Skeletal muscle satellite cell (primary cell): ENCODE results near the gene PIEZO2.

Experiments
- H3K27me3 ChIP-seq: 2 replicates; pipeline ENCODE4 v1.7.0; 2013; ENCODE audit warnings: low read length; ENCODE audit not compliant: control insufficient read depth, insufficient read depth
- H3K36me3 ChIP-seq: 2 replicates; pipeline ENCODE4 v1.7.0; 2013; ENCODE audit warnings: mild to moderate bottlenecking, control low read depth, low read length; ENCODE audit not compliant: insufficient read depth
- H3K4me1 ChIP-seq: 2 replicates; pipeline ENCODE4 v1.7.0; 2013; ENCODE audit warnings: low read length; ENCODE audit not compliant: control insufficient read depth, insufficient read depth
- H3K4me2 ChIP-seq: 2 replicates; pipeline ENCODE4 v1.7.0; 2013; ENCODE audit warnings: mild to moderate bottlenecking, low read length
- H3K4me3 ChIP-seq: 2 replicates; pipeline ENCODE4 v1.7.0; 2013; ENCODE audit warnings: low read length
- H3K9ac ChIP-seq: 2 replicates; pipeline ENCODE4 v1.7.0; 2013; ENCODE audit warnings: mild to moderate bottlenecking, low read depth, low read length, moderate library complexity
- H3K9me3 ChIP-seq: replicated peaks from 2 replicates; pipeline ENCODE4 v1.7.0; 2013; ENCODE audit warnings: mild to moderate bottlenecking, control low read depth, low read length

PIEZO2 gene

GRCh38 chr18:10899481-10899880 lies 249.9 kb downstream of the PIEZO2 start:
- Histone ChIP-seq H3K9me3 (no peaks in the 10 kb centered on the region), H3K36me3 (no peaks in the 10 kb centered on the region), H3K27me3 (peaks cover 10% of the 10 kb centered on the region), H3K4me1 (no peaks in the 10 kb centered on the region), H3K4me3 (no peak overlapping the region), H3K9ac (no peak overlapping the region), H3K4me2 (no peak overlapping the region)

- H3K9me3 ChIP-seq: no peaks in the 10 kb centered on the region
- no peak overlapping the region for H3K4me2 ChIP-seq
- H3K9ac ChIP-seq: no peak overlapping the region
- no peak overlapping the region for H3K4me3 ChIP-seq
- no peaks in the 10 kb centered on the region for H3K36me3 ChIP-seq
- H3K4me1 ChIP-seq: no peaks in the 10 kb centered on the region
- peaks cover 10% of the 10 kb centered on the region for H3K27me3 ChIP-seq
Observed at GRCh38 chr18:10898417-10898974, 250.9 kb downstream of the PIEZO2 start.

GRCh38 chr18:10896851-10897250 lies 252.5 kb downstream of the PIEZO2 start:
- H3K4me1 ChIP-seq: peaks cover 2% of the 10 kb centered on the region
- H3K9ac ChIP-seq: no peak overlapping the region
- peaks cover 13% of the 10 kb centered on the region for H3K27me3 ChIP-seq
- H3K4me2 ChIP-seq: no peak overlapping the region
- no peaks in the 10 kb centered on the region for H3K36me3 ChIP-seq
- no peak overlapping the region for H3K4me3 ChIP-seq
- H3K9me3 ChIP-seq: no peaks in the 10 kb centered on the region

GRCh38 chr18:10895976-10896375 lies 253.4 kb downstream of the PIEZO2 start:
- no peak overlapping the region for H3K4me3 ChIP-seq
- no peak overlapping the region for H3K4me2 ChIP-seq
- no peaks in the 10 kb centered on the region for H3K36me3 ChIP-seq
- H3K4me1 ChIP-seq: peaks cover 2% of the 10 kb centered on the region
- H3K9me3 ChIP-seq: no peaks in the 10 kb centered on the region
- peaks cover 12% of the 10 kb centered on the region for H3K27me3 ChIP-seq
- H3K9ac ChIP-seq: no peak overlapping the region

GRCh38 chr18:10894501-10894900 lies 254.9 kb downstream of the PIEZO2 start:
- H3K36me3 ChIP-seq: no peaks in the 10 kb centered on the region
- no peak overlapping the region for H3K9ac ChIP-seq
- no peaks in the 10 kb centered on the region for H3K9me3 ChIP-seq
- no peak overlapping the region for H3K4me3 ChIP-seq
- peaks cover 5% of the 10 kb centered on the region for H3K27me3 ChIP-seq
- H3K4me1 ChIP-seq: peaks cover 2% of the 10 kb centered on the region
- no peak overlapping the region for H3K4me2 ChIP-seq

GRCh38 chr18:10893761-10894160 lies 255.6 kb downstream of the PIEZO2 start:
- H3K4me2 ChIP-seq: no peak overlapping the region
- H3K9me3 ChIP-seq: no peaks in the 10 kb centered on the region
- H3K4me3 ChIP-seq: no peak overlapping the region
- peaks cover 3% of the 10 kb centered on the region for H3K27me3 ChIP-seq
- H3K4me1 ChIP-seq: peaks cover 2% of the 10 kb centered on the region
- no peak overlapping the region for H3K9ac ChIP-seq
- H3K36me3 ChIP-seq: no peaks in the 10 kb centered on the region

- H3K27me3 ChIP-seq: peaks cover 3% of the 10 kb centered on the region
- no peak overlapping the region for H3K4me3 ChIP-seq
- peaks cover 2% of the 10 kb centered on the region for H3K4me1 ChIP-seq
- no peak overlapping the region for H3K4me2 ChIP-seq
- H3K9ac ChIP-seq: no peak overlapping the region
- H3K36me3 ChIP-seq: no peaks in the 10 kb centered on the region
- H3K9me3 ChIP-seq: no peaks in the 10 kb centered on the region
Observed at GRCh38 chr18:10893196-10893595, 256.2 kb downstream of the PIEZO2 start.

GRCh38 chr18:10892786-10893185 lies 256.6 kb downstream of the PIEZO2 start:
- Histone ChIP-seq H3K9ac (no peak overlapping the region), H3K27me3 (peaks cover 3% of the 10 kb centered on the region), H3K9me3 (no peaks in the 10 kb centered on the region), H3K36me3 (no peaks in the 10 kb centered on the region), H3K4me1 (peaks cover 2% of the 10 kb centered on the region), H3K4me3 (no peak overlapping the region), H3K4me2 (no peak overlapping the region)

GRCh38 chr18:10890022-10890421 lies 259.3 kb downstream of the PIEZO2 start:
- Histone ChIP-seq H3K4me3 (no peak overlapping the region), H3K36me3 (no peaks in the 10 kb centered on the region), H3K27me3 (peaks cover 3% of the 10 kb centered on the region)

GRCh38 chr18:10878703-10879102 lies 270.7 kb downstream of the PIEZO2 start:
- no peak overlapping the region for H3K4me3 ChIP-seq
- no peaks in the 10 kb centered on the region for H3K36me3 ChIP-seq
- no peak overlapping the region for H3K9ac ChIP-seq
- no peaks in the 10 kb centered on the region for H3K9me3 ChIP-seq
- no peaks in the 10 kb centered on the region for H3K27me3 ChIP-seq
- H3K4me2 ChIP-seq: no peak overlapping the region
- H3K4me1 ChIP-seq: no peaks in the 10 kb centered on the region

More at GRCh38 chr18:10890022-10890421, 259.3 kb downstream of the PIEZO2 start:
- Histone ChIP-seq H3K4me2 (no peak overlapping the region), H3K9me3 (no peaks in the 10 kb centered on the region), H3K9ac (no peak overlapping the region), H3K4me1 (peaks cover 2% of the 10 kb centered on the region)

GRCh38 chr18:10877987-10878386 lies 271.4 kb downstream of the PIEZO2 start:
- Histone ChIP-seq H3K9me3 (no peaks in the 10 kb centered on the region), H3K4me1 (no peaks in the 10 kb centered on the region), H3K4me2 (no peak overlapping the region), H3K27me3 (no peaks in the 10 kb centered on the region), H3K9ac (no peak overlapping the region), H3K4me3 (no peak overlapping the region), H3K36me3 (no peaks in the 10 kb centered on the region)

- Histone ChIP-seq H3K4me2 (no peak overlapping the region), H3K4me1 (no peaks in the 10 kb centered on the region), H3K36me3 (no peaks in the 10 kb centered on the region), H3K9me3 (no peaks in the 10 kb centered on the region), H3K27me3 (peaks cover 5% of the 10 kb centered on the region), H3K9ac (no peak overlapping the region), H3K4me3 (no peak overlapping the region)
Observed at GRCh38 chr18:10875811-10876210, 273.6 kb downstream of the PIEZO2 start.
